Measurements from ENCODE around the gene TUT4.
"Not testable (repeated sequence)": the region's sequence is repeated elsewhere in the genome, so short reads cannot be mapped to it uniquely, and the experiment has no call there.

- TF ChIP-seq, protein P1, sequence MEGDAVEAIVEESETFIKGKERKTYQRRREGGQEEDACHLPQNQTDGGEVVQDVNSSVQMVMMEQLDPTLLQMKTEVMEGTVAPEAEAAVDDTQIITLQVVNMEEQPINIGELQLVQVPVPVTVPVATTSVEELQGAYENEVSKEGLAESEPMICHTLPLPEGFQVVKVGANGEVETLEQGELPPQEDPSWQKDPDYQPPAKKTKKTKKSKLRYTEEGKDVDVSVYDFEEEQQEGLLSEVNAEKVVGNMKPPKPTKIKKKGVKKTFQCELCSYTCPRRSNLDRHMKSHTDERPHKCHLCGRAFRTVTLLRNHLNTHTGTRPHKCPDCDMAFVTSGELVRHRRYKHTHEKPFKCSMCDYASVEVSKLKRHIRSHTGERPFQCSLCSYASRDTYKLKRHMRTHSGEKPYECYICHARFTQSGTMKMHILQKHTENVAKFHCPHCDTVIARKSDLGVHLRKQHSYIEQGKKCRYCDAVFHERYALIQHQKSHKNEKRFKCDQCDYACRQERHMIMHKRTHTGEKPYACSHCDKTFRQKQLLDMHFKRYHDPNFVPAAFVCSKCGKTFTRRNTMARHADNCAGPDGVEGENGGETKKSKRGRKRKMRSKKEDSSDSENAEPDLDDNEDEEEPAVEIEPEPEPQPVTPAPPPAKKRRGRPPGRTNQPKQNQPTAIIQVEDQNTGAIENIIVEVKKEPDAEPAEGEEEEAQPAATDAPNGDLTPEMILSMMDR (IDR thresholded peaks at IDR 0.05; ENCODE audit: low read depth, low read length): not testable (repeated sequence)
- TF ChIP-seq EZH2phosphoT487 (IDR thresholded peaks at IDR 0.05; ENCODE audit: low read depth): not testable (repeated sequence)
Observed at GRCh38 chr1:52578066-52578465, 25.2 kb upstream of the TUT4 start.

All from OCI-LY3 (cell line).